ENCODE results near the gene ST3GAL6. TPM values are rescaled to one million over a fixed set of nuclear protein-coding genes. Genes with fewer than 3 reads are reported as not detected.

Gene ST3GAL6
- total RNA-seq, 3 donors from 2014 or later (not counting 1 experiment from before 2014, with no cell fraction given), result 0.38 to 3.7 (median 1.4) TPM

DNA sequence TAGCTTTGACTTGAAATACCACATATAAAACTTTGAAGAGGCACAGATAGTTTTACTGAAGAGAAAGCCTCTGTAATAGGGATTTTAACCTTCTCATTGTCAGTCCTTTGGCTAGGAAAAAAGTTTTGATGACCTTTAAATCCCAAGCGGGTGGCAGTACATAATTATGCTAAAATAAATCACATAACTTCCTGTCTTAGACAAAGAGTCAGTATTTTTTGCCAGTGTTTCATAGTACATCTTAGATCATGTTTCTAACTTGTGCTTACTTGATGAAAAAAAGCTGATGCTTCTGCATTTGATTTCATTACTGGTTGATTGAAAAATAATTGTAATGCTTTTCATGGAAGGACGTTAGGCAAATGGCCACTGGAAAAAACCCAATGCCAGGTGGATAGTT lies 5.8 kb downstream of the ST3GAL6 start:
- no peak overlapping the region for H3K4me3 Mint-ChIP-seq
- 53% methylated on average over 2 of the region's 2 CpGs for WGBS (ENCODE audit: insufficient coverage)
- Histone ChIP-seq H3K9me3 (ENCODE audit: control insufficient read depth, insufficient read depth, low read length) (no peaks in the 10 kb centered on the region), H3K4me3 (ENCODE audit: low read length) (no peak overlapping the region), H3K36me3 (ENCODE audit: control insufficient read depth, insufficient read depth, low read length) (no peaks in the 10 kb centered on the region), H3K4me1 (ENCODE audit: control insufficient read depth, insufficient read depth, low read length) (no peaks in the 10 kb centered on the region), H3K27ac (ENCODE audit: low read length) (no peak overlapping the region), H3K27me3 (ENCODE audit: control insufficient read depth, insufficient read depth, low read length) (no peaks in the 10 kb centered on the region)
- ATAC-seq (no peak), DNase-seq (no peak)
- TF ChIP-seq, protein P1, sequence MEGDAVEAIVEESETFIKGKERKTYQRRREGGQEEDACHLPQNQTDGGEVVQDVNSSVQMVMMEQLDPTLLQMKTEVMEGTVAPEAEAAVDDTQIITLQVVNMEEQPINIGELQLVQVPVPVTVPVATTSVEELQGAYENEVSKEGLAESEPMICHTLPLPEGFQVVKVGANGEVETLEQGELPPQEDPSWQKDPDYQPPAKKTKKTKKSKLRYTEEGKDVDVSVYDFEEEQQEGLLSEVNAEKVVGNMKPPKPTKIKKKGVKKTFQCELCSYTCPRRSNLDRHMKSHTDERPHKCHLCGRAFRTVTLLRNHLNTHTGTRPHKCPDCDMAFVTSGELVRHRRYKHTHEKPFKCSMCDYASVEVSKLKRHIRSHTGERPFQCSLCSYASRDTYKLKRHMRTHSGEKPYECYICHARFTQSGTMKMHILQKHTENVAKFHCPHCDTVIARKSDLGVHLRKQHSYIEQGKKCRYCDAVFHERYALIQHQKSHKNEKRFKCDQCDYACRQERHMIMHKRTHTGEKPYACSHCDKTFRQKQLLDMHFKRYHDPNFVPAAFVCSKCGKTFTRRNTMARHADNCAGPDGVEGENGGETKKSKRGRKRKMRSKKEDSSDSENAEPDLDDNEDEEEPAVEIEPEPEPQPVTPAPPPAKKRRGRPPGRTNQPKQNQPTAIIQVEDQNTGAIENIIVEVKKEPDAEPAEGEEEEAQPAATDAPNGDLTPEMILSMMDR (IDR thresholded peaks at IDR 0.05), result no peak
- no peaks in the 10 kb centered on the region for H3K9me3 Mint-ChIP-seq
- no peaks in the 10 kb centered on the region for H3K4me1 Mint-ChIP-seq
- intact Hi-C loops (cut with micrococcal nuclease), result no loop called here
- peaks cover 0 to 16% of the 10 kb centered on the region in 2 donors for H3K27me3 Mint-ChIP-seq (ENCODE audit: low read depth in 2 of 2)
- H3K36me3 Mint-ChIP-seq, result no peaks in the 10 kb centered on the region
- H3K27ac Mint-ChIP-seq, result no peak overlapping the region

DNA sequence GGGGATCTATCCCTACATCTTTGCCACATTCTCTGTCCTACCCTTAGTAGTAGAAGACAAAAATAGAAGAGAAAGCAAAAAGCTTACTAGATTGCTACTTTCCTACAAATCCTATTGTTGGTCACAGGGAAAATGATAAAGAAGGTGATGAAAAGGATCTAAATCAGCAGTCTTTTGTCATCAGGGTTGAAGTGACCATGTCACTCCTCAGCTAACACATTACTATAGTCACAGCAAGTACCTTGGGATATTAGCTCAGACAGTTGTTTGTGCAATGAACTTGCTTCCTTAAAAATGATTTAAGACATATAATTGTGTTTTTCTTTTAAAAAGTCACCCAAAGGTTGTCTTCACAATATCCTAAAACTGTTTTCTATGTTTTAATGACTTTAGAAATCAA lies 6.3 kb downstream of the ST3GAL6 start:
- no peak overlapping the region for H3K27ac ChIP-seq (ENCODE audit: low read length)
- H3K9me3 ChIP-seq (ENCODE audit: control insufficient read depth, insufficient read depth, low read length), result no peaks in the 10 kb centered on the region
- H3K36me3 ChIP-seq (ENCODE audit: control insufficient read depth, insufficient read depth, low read length), result no peaks in the 10 kb centered on the region
- intact Hi-C loops (cut with micrococcal nuclease), result no loop called here
- Mint-ChIP-seq H3K9me3 (no peaks in the 10 kb centered on the region), H3K36me3 (no peaks in the 10 kb centered on the region), H3K4me1 (no peaks in the 10 kb centered on the region), H3K4me3 (no peak overlapping the region), H3K27ac (no peak overlapping the region), H3K27me3 (ENCODE audit: low read depth in 2 of 2) (peaks cover 0 to 16% of the 10 kb centered on the region in 2 donors)
- H3K27me3 ChIP-seq (ENCODE audit: control insufficient read depth, insufficient read depth, low read length), result no peaks in the 10 kb centered on the region
- H3K4me3 ChIP-seq (ENCODE audit: low read length), result no peak overlapping the region
- TF ChIP-seq, protein P1 (IDR thresholded peaks at IDR 0.05), result no peak
- ATAC-seq (no peak), DNase-seq (no peak)
- no peaks in the 10 kb centered on the region for H3K4me1 ChIP-seq (ENCODE audit: control insufficient read depth, insufficient read depth, low read length)

DNA sequence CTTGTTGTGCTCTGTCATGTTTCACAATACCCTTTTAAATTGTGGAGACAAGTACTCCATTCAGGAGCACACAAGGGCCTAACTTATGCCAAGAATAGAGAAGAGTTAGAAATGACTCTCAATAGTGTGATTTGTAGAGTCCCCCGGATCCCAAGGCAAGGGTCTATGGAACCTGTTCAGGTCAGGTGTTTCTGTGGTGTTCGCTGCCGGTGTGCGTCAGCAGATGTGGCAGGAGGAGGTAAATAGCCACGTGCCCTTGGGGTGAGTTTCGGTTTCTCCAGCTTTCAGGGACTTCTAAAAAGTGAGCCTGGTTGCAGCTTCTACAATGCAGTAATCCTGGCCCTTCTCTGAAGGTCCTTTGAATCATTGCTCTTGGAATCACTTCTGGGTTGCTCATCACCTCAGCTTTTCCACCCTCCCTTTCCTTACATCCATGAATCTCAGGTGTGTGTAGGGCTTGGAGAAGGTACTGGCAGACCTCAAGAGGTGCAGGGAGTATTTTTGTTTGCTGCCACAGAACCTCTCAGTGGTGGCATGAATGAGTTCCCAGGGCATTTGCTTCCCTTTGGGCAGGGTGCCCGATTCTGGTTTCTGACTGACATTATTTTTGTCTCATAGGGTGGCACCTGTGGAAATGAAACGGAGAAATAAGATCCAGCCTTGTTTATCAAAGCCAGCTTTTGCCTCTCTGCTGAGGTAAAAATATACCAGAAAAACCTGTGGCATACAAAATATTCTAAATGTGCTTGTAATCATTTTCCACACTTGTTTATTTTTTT lies 7.3 kb downstream of the ST3GAL6 start:
- Histone ChIP-seq H3K4me1 (ENCODE audit: control insufficient read depth, insufficient read depth, low read length) (no peaks in the 10 kb centered on the region), H3K4me3 (ENCODE audit: low read length) (no peak overlapping the region), H3K9me3 (ENCODE audit: control insufficient read depth, insufficient read depth, low read length) (no peaks in the 10 kb centered on the region), H3K27ac (ENCODE audit: low read length) (no peak overlapping the region), H3K27me3 (ENCODE audit: control insufficient read depth, insufficient read depth, low read length) (no peaks in the 10 kb centered on the region), H3K36me3 (ENCODE audit: control insufficient read depth, insufficient read depth, low read length) (no peaks in the 10 kb centered on the region)
- 31% methylated on average over 8 of the region's 8 CpGs for WGBS (ENCODE audit: insufficient coverage)
- H3K4me3 Mint-ChIP-seq, result no peak overlapping the region
- no peaks in the 10 kb centered on the region for H3K4me1 Mint-ChIP-seq
- ATAC-seq, result no peak
- TF ChIP-seq, protein P1 (IDR thresholded peaks at IDR 0.05), result no peak
- no peaks in the 10 kb centered on the region for H3K36me3 Mint-ChIP-seq
- H3K9me3 Mint-ChIP-seq, result no peaks in the 10 kb centered on the region
- peaks cover 0 to 16% of the 10 kb centered on the region in 2 donors for H3K27me3 Mint-ChIP-seq (ENCODE audit: low read depth in 2 of 2)
- DNase-seq, result peak in 1 of 2 donors; percentile 21
- intact Hi-C loops (cut with micrococcal nuclease), result no loop called here
- no peak overlapping the region for H3K27ac Mint-ChIP-seq

DNA sequence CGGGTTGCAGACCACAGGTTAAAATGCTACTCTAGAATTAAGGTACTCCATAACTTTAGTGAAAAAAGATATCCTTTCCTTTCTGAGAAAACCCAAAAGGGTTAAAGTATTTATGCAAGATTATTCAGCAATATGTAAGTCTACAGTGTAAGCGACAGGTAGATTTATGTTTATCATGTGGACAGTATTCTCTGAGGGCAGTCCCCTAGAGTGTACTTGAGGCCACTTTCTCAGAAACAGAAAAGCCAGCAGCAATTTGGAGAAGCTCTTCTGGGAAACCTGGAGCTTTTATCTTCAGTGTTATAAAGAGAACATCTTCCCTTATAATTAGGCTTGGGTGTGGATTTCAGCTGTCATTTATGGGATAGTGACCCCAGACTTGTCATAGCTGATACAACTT lies 8.9 kb downstream of the ST3GAL6 start:
- no peaks in the 10 kb centered on the region for H3K4me1 Mint-ChIP-seq
- 100% methylated on average over 2 of the region's 2 CpGs for WGBS (ENCODE audit: insufficient coverage)
- Histone ChIP-seq H3K4me3 (ENCODE audit: low read length) (no peak overlapping the region), H3K36me3 (ENCODE audit: control insufficient read depth, insufficient read depth, low read length) (no peaks in the 10 kb centered on the region), H3K4me1 (ENCODE audit: control insufficient read depth, insufficient read depth, low read length) (no peaks in the 10 kb centered on the region), H3K27ac (ENCODE audit: low read length) (no peak overlapping the region), H3K9me3 (ENCODE audit: control insufficient read depth, insufficient read depth, low read length) (no peaks in the 10 kb centered on the region), H3K27me3 (ENCODE audit: control insufficient read depth, insufficient read depth, low read length) (no peaks in the 10 kb centered on the region)
- H3K36me3 Mint-ChIP-seq, result no peaks in the 10 kb centered on the region
- TF ChIP-seq, protein P1 (IDR thresholded peaks at IDR 0.05), result no peak
- no peak overlapping the region for H3K27ac Mint-ChIP-seq
- intact Hi-C loops (cut with micrococcal nuclease), result no loop called here
- H3K27me3 Mint-ChIP-seq (ENCODE audit: low read depth in 2 of 2), result peaks cover 0 to 14% of the 10 kb centered on the region in 2 donors
- H3K4me3 Mint-ChIP-seq, result no peak overlapping the region
- ATAC-seq (no peak), DNase-seq (no peak)
- no peaks in the 10 kb centered on the region for H3K9me3 Mint-ChIP-seq
